HG03039 (cell line): ENCODE measurements around the gene MTREX.

Experiments
- ATAC-seq: cut with Tn5 transposase; IDR thresholded peaks from one replicate; pipeline ENCODE4 v1.9.1; 2021; ENCODE audit warnings: mild to moderate bottlenecking, moderate library complexity; ENCODE audit not compliant: unreplicated experiment

MTREX gene

DNA sequence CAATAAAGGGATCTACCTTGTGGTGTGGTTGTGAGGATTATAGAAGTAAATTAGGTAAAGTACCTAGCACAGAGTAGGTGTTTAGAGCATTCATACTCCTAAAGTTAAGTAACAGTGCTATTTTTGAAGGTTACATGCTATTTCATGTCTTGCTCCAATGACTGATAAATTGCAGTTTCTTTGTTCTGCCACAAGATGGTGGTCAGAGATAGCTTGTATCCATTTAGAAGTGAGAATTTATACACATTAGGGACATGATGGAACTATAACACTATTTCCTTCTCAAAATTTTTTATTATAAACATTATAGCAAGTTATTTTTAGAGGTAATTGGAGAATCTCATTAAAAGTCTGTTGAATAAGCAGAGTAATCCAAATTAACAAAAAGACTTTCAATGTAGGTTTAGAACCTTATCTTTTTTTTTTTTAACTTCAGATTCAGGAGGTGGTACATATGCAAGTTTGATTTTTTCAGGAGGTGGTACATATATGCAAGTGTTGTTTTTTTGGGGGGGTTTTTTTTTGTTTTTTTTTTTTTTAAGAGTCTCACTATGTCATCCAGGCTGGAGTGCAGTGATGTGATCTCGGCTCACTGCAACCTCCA lies 17.1 kb downstream of the MTREX start:
- ATAC-seq, result no peak

DNA sequence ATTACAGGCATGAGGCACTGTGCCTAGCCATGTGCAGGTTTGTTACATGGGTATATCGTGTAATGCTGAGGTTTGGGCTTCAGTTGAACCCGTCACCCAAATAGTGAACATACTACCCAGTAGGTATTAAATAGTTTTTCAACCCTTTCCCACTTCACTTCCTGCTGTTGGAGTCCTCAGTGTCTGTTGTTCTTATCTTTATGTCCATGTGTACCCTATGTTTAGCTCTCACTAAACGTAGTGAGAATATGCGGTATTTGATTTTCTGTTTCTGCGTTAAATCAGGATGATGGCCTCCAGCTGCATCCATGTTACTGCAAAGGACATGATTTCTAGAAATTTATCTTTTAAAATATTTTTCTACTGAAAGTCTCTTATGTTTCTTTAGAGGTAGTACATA lies 17.8 kb downstream of the MTREX start:
- ATAC-seq, result no peak

DNA sequence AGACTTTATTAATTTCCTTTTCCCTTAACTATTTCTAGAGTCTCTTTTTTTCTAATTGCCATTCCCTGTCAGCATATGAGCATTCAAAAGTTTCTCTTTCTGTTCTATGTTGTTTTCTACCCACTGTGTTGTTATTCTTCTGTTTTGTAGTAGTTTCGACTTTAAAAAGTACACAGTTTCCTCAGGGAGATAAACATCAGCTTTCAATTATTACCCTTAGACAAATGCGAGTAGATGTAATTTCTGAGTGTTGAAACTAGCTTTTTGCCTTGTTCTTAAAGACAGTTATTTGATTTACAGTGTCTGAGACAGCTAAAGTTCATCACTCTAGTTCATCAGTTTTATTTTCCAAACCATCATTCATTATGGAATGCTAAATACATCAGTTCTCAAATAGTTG lies 19.5 kb downstream of the MTREX start:
- no peak for ATAC-seq

DNA sequence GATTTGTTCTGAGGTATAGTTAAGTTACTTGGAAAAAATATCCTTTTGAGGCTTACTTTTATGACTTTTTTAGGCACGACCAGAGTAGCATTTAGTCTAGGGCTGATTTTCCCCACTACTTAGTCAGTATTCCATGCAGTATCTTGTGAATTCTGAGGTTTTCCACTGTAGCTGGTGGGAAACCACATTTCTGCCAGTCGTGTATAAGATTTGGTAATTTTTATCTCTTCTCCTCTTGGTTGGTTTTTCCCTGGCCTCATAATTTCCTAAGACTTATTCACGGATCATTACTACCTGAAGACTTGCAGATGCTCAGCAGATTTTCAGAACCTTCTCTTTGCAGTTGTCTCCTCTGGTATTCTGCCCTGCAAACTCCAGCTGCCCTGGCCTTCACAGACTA lies 23.5 kb downstream of the MTREX start:
- ATAC-seq, result no peak

DNA sequence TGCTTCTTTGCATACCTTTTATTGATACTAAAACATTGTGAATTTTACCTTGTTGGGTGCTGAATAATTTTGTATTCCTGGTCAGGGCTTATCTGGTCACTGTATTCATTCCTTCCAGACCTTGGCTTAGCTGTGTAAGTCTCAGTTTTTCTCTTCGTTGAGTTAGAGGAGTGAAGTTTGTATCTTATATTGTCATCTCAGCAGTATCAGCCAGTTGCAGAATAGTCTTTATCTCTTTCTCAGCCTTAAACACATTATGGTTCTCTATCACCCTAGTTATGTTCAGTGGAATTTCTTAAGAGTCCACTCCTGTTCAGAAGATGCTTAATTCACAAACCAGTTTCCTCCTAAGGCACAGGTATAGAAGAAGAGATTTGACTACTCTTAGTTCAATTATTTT lies 25.2 kb downstream of the MTREX start:
- no peak for ATAC-seq

DNA sequence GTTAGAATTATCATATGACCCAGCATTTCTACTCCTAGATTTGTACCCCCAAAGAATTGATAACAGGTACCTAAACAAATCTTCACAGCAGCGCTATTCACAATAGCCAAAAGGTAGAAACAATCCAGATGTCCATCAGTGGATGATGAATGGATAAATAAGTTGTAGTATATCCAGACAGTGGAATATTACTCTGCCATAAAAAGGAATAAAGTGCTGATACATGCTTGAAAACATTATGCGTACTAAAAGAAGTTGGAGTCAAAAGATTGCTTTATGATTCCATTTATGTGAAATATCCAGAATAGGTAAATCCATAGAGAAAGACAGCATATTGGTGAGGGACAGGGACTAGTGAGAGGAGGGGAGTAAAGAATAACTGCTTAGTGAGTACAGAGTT lies 26.0 kb downstream of the MTREX start:
- ATAC-seq, result no peak

DNA sequence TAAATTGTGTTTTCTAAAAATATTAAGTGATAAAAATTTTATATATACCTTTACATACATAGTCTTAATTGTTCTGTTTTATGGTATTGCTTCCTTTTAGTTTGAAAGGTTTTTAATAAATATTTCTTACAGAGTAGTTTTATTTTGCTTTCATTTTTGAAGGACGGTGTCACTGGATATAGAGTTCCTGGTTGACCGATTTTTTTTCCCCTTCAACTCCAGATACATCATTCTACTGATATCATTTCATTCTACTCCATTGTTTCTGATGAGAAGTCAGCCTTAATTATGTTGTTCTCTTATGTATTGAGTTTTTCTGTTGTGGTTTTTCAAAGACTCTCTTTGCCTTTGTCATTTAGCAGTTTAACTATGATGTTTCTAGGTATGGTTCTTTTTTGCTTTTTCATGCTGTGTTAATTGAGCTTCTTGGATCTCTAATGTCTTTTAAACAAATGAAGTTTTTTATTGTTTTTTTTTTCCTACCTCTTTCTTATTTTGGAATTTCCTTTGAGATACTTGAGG lies 30.4 kb downstream of the MTREX start:
- no peak for ATAC-seq

DNA sequence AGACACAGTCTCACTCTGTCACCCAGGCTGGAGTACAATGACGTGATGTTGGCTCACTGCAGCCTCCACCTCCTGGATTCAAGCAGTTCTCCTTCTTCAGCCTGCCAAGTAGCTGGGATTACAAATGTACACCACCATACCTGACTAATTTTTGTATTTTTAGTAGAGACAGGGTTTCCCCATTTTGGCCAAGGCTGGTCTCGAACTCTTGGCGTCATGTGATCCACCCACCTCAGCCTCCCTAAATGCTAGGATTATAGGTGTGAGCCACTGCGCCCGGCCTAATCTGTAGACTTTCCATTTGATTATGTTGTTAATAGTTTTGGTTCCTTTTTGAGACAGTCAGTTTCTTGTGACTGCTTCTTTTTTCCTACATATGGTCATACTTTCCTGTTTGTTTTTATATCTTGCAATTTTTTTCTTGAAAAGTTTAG lies 31.0 kb downstream of the MTREX start:
- no peak for ATAC-seq

DNA sequence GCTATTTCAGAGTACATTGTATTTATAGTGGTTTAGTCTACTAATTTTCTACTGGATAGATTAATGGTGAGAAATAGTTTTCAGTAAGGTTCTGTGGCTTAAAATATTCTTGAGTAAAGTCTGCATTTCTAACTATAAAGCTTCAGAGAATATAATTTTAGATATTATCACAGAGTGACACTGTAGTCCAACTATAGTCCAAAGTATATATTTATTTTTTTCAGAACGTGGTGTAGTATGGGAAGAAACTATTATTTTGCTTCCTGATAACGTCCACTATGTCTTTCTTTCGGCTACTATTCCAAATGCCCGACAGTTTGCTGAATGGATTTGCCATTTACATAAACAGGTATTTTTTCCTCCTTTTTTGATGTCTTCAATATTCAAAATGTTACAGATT lies 35.3 kb downstream of the MTREX start:
- ATAC-seq, result no peak

DNA sequence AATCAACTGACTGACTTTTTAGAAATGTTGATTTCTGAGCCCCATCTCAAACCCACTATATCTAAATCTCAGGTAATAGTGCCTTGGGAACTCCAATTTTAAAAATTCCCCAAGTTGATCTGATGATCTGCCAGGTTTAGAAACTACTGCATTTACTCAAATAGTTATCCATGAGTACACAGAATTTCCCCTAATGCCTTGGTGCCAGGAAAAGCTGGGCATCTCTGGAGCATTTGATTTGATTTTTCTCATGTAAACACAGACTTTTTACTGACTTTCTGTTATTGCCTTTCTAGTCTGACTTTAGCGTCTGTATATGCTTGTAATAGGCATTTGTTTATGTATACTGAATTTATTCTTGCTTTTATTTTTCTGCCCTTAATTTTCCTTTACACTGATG lies 35.8 kb downstream of the MTREX start:
- ATAC-seq, result no peak

DNA sequence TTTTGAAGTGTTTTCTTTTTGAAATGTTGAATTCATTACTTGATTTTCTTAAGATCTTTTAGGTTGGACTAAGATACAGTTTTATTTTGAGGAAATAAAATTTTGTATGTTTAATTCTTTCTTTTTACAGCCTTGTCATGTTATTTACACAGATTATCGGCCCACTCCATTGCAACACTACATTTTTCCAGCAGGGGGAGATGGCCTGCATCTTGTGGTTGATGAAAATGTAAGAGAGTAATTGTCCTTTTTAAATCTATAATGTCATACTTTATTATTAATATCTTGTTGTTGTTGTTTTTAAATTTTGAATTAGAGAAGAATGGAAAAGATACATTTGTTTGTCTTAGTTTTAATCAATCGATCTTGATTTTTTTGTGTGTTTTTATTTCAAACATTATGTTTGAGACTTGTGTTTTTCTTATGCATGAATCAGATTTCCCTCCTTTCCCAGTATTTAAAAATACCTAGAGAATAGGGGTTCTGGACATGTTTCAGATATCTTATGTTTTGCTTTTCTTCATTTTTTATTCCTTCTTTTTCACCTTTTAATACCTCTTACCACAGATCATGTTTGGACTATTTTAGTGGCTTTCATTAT lies 36.7 kb downstream of the MTREX start:
- ATAC-seq, result no peak

DNA sequence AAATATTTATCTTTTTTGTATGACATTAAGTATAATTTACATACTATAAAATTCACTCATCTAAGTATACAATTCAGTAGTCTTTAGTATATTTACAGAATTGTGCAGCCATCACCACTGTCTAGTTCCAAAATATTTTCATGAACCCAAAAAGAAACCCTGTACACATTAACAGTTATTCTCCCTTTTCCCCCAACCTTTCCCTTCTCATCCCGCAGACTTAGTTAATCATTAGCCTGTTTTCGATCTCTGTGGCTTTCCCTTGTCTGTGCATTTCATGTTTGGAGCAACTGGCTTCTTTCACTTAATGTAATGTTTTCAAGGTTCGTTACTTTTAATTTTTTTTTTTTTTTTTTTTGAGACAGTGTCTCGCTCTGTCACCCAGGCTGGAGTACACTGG lies 37.5 kb downstream of the MTREX start:
- no peak for ATAC-seq

DNA sequence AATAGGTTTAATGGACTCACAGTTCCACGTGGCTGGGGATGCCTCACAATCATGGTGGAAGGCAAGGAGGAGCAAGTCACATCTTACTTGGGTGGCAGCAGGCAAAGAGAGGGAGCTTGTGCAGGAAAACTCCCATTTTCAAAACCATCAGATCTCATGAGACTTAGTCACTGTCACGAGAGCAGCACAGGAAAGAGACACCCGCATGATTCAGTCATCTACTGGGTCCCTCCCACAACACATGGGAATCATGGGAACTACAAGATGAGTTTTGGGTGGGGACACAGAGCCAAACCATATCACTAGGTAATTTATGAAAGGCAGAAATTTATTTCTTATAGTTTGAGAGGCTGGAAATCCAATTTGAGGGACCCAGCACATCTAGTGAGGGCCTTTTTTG lies 40.0 kb downstream of the MTREX start:
- ATAC-seq, result no peak

DNA sequence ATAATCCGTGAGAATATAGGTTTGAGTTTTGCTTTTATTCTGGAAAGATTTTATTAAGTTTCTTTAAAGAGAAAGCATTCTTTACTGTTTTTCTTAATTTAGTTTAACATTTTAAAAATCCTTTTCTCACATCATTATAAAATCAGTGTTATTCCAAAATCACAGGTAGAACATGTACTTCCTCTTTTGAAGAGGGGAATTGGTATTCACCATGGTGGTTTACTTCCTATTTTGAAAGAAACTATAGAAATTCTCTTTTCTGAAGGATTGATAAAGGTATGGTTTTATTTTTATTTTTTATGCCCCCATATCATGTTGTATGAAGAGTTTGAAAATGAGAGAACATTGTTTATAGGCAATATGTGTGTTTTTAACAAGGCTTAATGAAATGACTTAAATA lies 43.0 kb downstream of the MTREX start:
- ATAC-seq, result no peak

DNA sequence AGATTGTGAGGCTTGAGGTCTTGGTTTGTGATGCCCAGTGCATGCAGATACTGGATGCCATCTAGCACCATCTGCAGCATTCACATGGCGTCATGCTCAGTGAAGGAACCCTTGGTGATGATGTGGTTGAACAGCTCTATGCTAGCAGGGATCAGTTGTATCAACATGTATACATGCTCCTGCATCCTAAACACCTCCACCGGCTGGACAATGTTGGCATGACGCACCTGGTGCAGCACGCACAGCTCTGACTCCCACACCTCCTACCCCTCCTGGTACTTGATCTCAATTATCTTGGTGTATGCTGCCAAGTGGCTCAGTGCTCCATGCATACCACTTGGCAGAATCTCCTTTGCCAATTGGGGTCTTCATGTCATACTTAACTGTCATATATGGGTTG lies 49.1 kb downstream of the MTREX start:
- no peak for ATAC-seq

DNA sequence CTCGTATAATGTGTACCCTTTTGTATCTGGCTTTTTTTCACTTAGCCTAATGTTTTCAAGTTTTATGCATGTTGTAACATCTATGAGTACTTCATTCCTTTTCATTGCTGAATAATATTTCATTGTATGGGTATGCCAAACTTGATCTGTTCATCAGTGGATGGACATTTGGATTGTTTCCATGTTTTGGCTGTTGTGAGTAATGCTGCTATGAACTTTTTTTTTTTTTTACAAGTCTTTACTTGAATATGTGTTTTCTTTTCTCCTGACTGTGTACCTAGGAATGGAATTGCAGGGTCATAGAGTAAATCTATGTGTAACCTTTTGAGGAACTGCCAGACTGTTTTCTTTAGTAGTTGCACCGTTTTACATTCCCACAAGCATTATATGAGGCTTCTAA lies 52.4 kb downstream of the MTREX start:
- ATAC-seq, result no peak

DNA sequence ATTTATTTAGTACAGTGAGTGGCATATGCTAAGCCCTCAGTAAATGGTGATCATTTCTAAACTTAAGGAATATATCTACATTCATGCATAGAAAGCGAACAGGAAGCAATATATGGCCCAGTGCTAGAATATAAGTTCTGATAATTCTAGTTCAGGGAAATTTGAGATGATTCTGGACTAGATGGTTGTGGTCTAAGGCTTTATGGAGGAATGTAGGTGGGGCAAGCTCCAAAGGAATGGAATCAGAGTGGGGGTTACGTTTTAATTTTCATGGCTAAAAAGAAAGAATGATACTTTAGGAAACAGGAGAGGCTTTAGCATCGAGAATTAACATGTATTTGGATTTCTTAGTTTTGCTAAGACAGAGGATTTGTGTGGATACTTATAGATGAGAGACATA lies 56.1 kb downstream of the MTREX start:
- ATAC-seq, result no peak

DNA sequence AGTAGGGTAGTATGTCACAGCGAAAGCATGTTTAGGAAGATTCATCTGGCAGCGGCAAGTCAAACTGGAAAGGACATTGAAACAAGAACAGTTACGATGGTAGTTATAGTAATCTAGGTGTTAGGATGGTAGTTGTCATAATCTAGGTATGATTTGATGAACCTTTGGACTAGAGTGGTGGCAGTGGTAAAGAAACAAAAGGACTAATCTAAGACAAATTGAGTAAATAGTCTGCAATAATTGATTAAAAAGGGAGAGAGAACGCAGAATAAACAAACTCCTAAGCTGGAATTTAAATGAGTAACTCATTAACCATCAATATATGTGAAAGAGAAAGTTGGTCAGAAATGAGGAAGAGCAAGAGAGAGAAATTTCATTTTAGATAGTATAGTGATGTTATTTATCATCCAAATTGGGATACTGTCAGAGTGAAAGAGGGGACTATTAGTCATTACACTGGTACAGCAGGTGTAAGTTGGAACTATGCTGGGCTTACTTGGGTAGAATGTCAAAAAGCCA lies 56.8 kb downstream of the MTREX start:
- peak; percentile 97 for ATAC-seq

DNA sequence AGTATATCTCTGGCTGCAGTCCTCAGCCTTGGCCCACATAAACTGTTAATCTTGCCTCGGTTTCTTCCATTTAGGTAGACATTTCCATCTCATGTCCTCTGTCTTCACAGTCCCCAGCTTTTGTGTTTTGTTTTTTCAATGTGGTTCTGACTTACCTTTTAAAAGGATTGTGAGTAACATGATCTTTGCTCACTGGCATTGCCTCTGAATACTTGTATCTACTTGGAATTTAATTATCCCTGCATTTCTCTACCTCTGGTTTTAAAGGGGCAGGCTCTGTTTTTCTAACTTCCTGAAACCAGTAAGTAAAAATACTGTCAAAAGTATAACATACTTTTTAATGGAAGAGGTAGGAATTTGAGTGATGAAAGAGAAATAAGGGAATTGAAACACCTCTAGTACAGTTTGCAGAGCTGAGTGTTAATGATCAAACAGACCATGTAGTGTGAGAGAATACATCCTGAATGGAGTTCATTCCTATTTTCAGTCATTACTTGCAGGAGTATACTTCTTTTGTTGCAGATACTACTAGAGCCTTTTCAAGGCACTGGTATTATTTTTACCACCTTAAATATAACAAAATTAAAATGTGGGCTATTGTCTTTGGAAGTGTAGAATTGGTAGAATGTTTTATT lies 62.6 kb downstream of the MTREX start:
- no peak for ATAC-seq

DNA sequence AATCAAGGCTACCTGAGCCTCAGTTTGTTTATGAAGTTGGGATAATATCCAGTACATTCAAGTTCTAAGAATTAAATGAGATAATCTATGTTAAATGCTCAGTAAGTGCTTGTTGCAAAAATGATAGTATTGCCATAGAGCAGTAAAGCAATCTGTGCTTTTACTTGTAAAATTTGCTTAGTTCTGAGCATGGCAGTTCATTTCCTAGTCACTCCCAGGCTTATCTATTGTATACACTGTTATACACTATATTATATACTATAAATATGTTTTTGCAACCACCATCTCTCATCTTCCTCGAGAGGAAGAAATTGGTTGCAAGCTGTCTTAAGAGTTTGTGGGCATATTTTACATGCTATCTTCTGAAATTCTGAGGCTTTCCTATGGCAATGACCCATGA lies 63.4 kb downstream of the MTREX start:
- ATAC-seq, result no peak

DNA sequence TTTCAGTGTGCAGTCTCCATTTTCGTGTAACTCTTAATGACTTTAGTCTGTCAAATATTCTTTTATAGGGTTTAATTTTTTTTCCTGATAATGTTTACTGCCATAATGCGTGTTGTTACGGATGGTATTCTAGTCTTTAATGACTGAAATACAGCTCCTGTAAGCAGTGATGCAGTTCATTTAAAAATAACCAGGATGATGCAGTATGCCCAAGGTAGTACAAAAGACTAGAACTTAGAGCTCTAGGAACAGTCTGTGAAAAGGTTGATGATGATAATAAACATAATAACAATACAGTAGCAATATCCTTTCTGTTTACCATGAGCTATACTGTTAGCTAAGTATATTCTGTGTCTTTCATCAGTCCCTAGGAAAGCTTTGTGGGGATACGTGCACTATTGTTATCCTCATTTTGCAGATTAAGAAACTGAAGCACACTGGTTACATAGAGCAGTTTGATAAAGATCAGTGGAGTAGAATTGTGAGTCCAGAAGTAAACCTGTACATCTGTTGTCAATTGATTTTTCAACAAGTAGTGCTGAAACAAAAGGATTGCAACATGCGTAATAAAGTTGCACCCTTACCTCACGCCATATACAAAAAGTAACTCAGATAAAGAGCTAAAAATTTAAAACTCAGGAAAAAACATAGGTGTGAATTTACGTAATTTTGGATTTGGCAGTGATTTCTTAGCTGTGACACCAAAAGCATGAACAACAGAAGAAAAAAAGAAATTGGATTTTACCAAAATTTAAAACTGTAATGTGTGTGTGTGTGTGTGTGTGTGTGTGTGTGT lies 64.5 kb downstream of the MTREX start:
- no peak for ATAC-seq
